Stimulated activated CD4-positive, alpha-beta T cell treated with anti-CD3 and anti-CD28 coated beads, Interleukin-2, amount 100 ng/mL, for 24 hours (primary cell): ENCODE results near the gene SPO11.
A peak's percentile ranks its signal among the peaks of the same experiment; 100 is the strongest.

Experiments
- DNase-seq, 2 donors: peaks; one replicate each; pipeline ENCODE4 v3.0.0-alpha.2; 2020

The SPO11 gene

GRCh38 chr20:57378646-57379262 lies 49.2 kb downstream of the SPO11 start:
- DNase-seq, result no peak

- DNase-seq, result no peak
These were observed 49.7 kb downstream of the SPO11 start for GRCh38 chr20:57379263-57379647.

GRCh38 chr20:57380081-57380750 lies 50.6 kb downstream of the SPO11 start:
- no peak for DNase-seq

GRCh38 chr20:57381596-57382503 lies 52.2 kb downstream of the SPO11 start:
- DNase-seq, result peak; percentile 88 to 89

- no peak for DNase-seq
These were observed 52.9 kb downstream of the SPO11 start for GRCh38 chr20:57382516-57382915.

- DNase-seq, result no peak
These were observed 54.1 kb downstream of the SPO11 start for GRCh38 chr20:57383447-57384347.

- DNase-seq, result no peak
These were observed 54.9 kb downstream of the SPO11 start for GRCh38 chr20:57384486-57384885.

- DNase-seq, result no peak
These were observed 55.6 kb downstream of the SPO11 start for GRCh38 chr20:57384953-57385761.

- no peak for DNase-seq
These were observed 56.3 kb downstream of the SPO11 start for GRCh38 chr20:57385940-57386339.

GRCh38 chr20:57386762-57387161 lies 57.2 kb downstream of the SPO11 start:
- no peak for DNase-seq

GRCh38 chr20:57387463-57387862 lies 57.9 kb downstream of the SPO11 start:
- DNase-seq, result no peak

- DNase-seq, result no peak
These were observed 58.4 kb downstream of the SPO11 start for GRCh38 chr20:57387945-57388371.

- DNase-seq, result peak; percentile 64 to 73
These were observed 59.5 kb downstream of the SPO11 start for GRCh38 chr20:57388953-57389694.

GRCh38 chr20:57389695-57390603 lies 60.3 kb downstream of the SPO11 start:
- DNase-seq, result peak; percentile 71 to 78

- DNase-seq, result peak; percentile 83 to 86
These were observed 61.2 kb downstream of the SPO11 start, which contains the start of gene RBM38 for GRCh38 chr20:57390604-57391438. TSS of gene RBM38 (plus strand) at chr20:57391396. CDS start at chr20:57391582, 186 bp downstream.

GRCh38 chr20:57391439-57392301 lies 62.1 kb downstream of the SPO11 start:
- DNase-seq, result peak in 1 of 2 donors; percentile 49

- peak; percentile 72 for DNase-seq
These were observed 63.1 kb downstream of the SPO11 start for GRCh38 chr20:57392512-57393271.
